Islet precursor cell (in vitro differentiated cells): ENCODE data around the gene HMX3.
"Not testable (repeated sequence)": the region's sequence is repeated elsewhere in the genome, so short reads cannot be mapped to it uniquely, and the experiment has no call there.

Experiments
- DNase-seq: peaks from one replicate; pipeline ENCODE4 v3.0.0-alpha.2; 2018

The HMX3 gene

GRCh38 chr10:123149162-123149567 lies 13.4 kb downstream of the HMX3 start:
- DNase-seq = no peak

- DNase-seq = peak; percentile 72
These were observed 13.9 kb downstream of the HMX3 start for GRCh38 chr10:123149568-123150270.

GRCh38 chr10:123150271-123150985 lies 14.7 kb downstream of the HMX3 start:
- DNase-seq = no peak

GRCh38 chr10:123150986-123151736 lies 15.4 kb downstream of the HMX3 start:
- DNase-seq = peak; percentile 67

- no peak for DNase-seq
These were observed 16.0 kb downstream of the HMX3 start for GRCh38 chr10:123151737-123152135.

- DNase-seq = no peak
These were observed 17.8 kb downstream of the HMX3 start for GRCh38 chr10:123153486-123154091.

- DNase-seq = peak; percentile 100
These were observed 18.4 kb downstream of the HMX3 start, which contains the start of gene BUB3 for GRCh38 chr10:123154092-123154710. TSS of gene BUB3 (plus strand) at chr10:123154402. CDS start at chr10:123154918, 516 bp downstream.

- peak; percentile 76 for DNase-seq
These were observed 19.1 kb downstream of the HMX3 start for GRCh38 chr10:123154711-123155505.

- no peak for DNase-seq
These were observed 20.3 kb downstream of the HMX3 start for GRCh38 chr10:123156078-123156477.

- DNase-seq = no peak
These were observed 21.4 kb downstream of the HMX3 start for GRCh38 chr10:123157210-123157609.

- no peak for DNase-seq
These were observed 22.9 kb downstream of the HMX3 start for GRCh38 chr10:123158682-123159081.

GRCh38 chr10:123160311-123160980 lies 24.7 kb downstream of the HMX3 start:
- DNase-seq = no peak

GRCh38 chr10:123164319-123164718 lies 28.5 kb downstream of the HMX3 start:
- DNase-seq = no peak

- DNase-seq = no peak
These were observed 29.8 kb downstream of the HMX3 start for GRCh38 chr10:123165445-123166072.

GRCh38 chr10:123166618-123167017 lies 30.8 kb downstream of the HMX3 start:
- no peak for DNase-seq

GRCh38 chr10:123170961-123171360 lies 35.2 kb downstream of the HMX3 start:
- DNase-seq = no peak

- DNase-seq = not testable (repeated sequence)
These were observed 35.8 kb downstream of the HMX3 start for GRCh38 chr10:123171616-123172015.

GRCh38 chr10:123175389-123176387 lies 39.9 kb downstream of the HMX3 start:
- no peak for DNase-seq

- not testable (repeated sequence) for DNase-seq
These were observed 42.6 kb downstream of the HMX3 start for GRCh38 chr10:123178390-123178789.
